ENCODE measurements around the gene CPNE7.
A peak's percentile ranks its signal among the peaks of the same experiment; 100 is the strongest.

The CPNE7 gene

GRCh38 chr16:89561142-89561883 is 14.2 kb upstream of the CPNE7 start:
- no peaks in the 10 kb centered on the region for H3K27me3 ChIP-seq (ENCODE audit: control insufficient read depth, insufficient read depth, low read length)
- peak overlapping the region; percentile 99 for H3K9ac ChIP-seq (ENCODE audit: low read depth, low read length)
- H3K36me3 ChIP-seq (ENCODE audit: control insufficient read depth, insufficient read depth, low read length) = peaks cover 54% of the 10 kb centered on the region
- H3K9me3 ChIP-seq (ENCODE audit: control insufficient read depth, insufficient read depth, low read length) = no peaks in the 10 kb centered on the region
- H3K4me3 ChIP-seq (ENCODE audit: low read depth, low read length) = peak overlapping the region; percentile 94
- peaks cover 35% of the 10 kb centered on the region for H3K4me1 ChIP-seq (ENCODE audit: control insufficient read depth, insufficient read depth, low read length)
- peak overlapping the region; percentile 97 for H3K27ac ChIP-seq (ENCODE audit: low read depth, low read length)

- Histone ChIP-seq H3K36me3 (ENCODE audit: control insufficient read depth, insufficient read depth, low read length) (peaks cover 47% of the 10 kb centered on the region), H3K27me3 (ENCODE audit: control insufficient read depth, insufficient read depth, low read length) (no peaks in the 10 kb centered on the region), H3K4me3 (ENCODE audit: low read depth, low read length) (peak overlapping the region; percentile 94), H3K9ac (ENCODE audit: low read depth, low read length) (peak overlapping the region; percentile 99), H3K4me1 (ENCODE audit: control insufficient read depth, insufficient read depth, low read length) (peaks cover 38% of the 10 kb centered on the region), H3K9me3 (ENCODE audit: control insufficient read depth, insufficient read depth, low read length) (no peaks in the 10 kb centered on the region), H3K27ac (ENCODE audit: low read depth, low read length) (peak overlapping the region; percentile 97)
These were observed 13.5 kb upstream of the CPNE7 start for GRCh38 chr16:89561884-89562599.

GRCh38 chr16:89562939-89563338 is 12.6 kb upstream of the CPNE7 start:
- H3K9ac ChIP-seq (ENCODE audit: low read depth, low read length) = no peak overlapping the region
- peak overlapping the region; percentile 21; the same call in 1 of the 2 replicates for H3K4me3 ChIP-seq (ENCODE audit: low read depth, low read length)
- H3K4me1 ChIP-seq (ENCODE audit: control insufficient read depth, insufficient read depth, low read length) = peaks cover 38% of the 10 kb centered on the region
- H3K27ac ChIP-seq (ENCODE audit: low read depth, low read length) = peak overlapping the region; percentile 76
- no peaks in the 10 kb centered on the region for H3K27me3 ChIP-seq (ENCODE audit: control insufficient read depth, insufficient read depth, low read length)
- H3K36me3 ChIP-seq (ENCODE audit: control insufficient read depth, insufficient read depth, low read length) = peaks cover 41% of the 10 kb centered on the region
- no peaks in the 10 kb centered on the region for H3K9me3 ChIP-seq (ENCODE audit: control insufficient read depth, insufficient read depth, low read length)

DNA sequence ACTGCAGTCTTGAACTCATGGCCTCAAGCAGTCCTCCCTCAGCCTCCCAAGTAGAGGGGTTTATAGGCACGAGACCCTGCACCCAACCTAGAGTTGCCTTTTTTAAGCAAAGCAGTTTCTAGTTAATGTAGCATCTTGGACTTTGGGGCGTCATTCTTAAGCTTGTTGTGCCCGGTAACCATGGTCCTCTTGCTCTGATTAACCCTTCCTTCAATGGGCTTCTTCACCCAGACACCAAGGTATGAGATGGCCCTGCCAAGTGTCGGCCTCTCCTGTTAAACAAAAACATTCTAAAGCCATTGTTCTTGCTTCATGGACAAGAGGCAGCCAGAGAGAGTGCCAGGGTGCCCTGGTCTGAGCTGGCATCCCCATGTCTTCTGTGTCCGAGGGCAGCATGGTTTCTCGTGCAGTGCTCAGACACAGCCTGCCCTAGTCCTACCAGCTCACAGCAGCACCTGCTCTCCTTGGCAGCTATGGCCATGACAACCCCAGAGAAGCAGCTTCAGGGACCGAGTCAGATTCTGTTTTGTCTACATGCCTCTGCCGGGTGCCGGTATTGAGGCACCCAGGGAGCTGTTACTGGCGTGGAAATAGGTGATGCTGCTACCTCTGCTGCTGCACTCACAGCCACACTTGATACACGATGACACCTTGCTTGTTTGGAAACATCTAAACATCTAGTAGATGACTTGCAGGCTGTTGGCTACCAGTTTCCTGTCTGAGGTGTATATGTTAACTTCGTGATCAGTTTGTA is 11.7 kb upstream of the CPNE7 start:
- Histone ChIP-seq H3K27ac (ENCODE audit: low read depth, low read length) (peak overlapping the region; percentile 76), H3K9ac (ENCODE audit: low read depth, low read length) (0 out of 2 replicates have a peak overlapping the region, but pooled peaks have one; percentile 15)

DNA sequence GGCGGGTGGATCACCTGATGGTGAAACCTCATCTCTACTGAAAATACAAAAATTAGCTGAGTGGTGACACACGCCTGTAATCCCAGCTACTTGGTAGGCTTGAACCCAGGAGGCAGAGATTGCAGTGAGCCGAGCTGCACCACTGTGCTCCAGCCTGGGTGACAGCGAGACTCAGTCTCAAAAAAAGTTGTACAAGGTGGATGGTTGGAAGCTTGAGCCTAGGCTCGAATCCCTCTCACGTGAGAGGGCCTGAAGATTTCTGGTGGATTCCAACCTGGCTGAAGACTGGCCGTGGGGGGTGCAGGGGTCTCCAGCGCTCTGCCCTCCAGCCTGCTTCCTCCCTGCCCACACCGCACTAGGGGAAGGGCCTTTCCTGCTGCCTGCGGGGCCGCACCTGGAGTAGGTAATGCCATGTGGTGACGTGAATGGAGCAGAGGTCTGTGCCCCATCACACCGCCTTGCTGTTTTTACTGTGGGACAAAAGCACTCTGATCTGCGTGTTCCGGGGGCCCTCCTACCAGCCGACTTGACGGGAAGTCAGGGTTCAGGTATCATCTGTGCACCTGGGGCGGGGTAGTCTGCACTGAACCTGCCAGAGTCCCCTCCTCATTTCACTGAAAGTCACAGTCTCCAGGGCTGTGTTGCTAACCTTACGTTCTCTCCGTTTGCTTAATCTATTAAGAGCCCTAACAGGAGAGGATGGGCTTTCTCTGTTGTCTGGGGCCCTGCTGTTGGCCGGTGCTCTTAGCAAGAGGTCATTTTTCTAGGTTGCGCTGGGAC is 10.9 kb upstream of the CPNE7 start:
- H3K4me3 ChIP-seq (ENCODE audit: low read depth, low read length) = peak overlapping the region; percentile 25; the same call in 1 of the 2 replicates
- no peaks in the 10 kb centered on the region for H3K27me3 ChIP-seq (ENCODE audit: control insufficient read depth, insufficient read depth, low read length)
- H3K9me3 ChIP-seq (ENCODE audit: control insufficient read depth, insufficient read depth, low read length) = no peaks in the 10 kb centered on the region
- H3K9ac ChIP-seq (ENCODE audit: low read depth, low read length) = peak overlapping the region; percentile 45
- peaks cover 38% of the 10 kb centered on the region for H3K4me1 ChIP-seq (ENCODE audit: control insufficient read depth, insufficient read depth, low read length)
- peak overlapping the region; percentile 81 for H3K27ac ChIP-seq (ENCODE audit: low read depth, low read length)
- peaks cover 38% of the 10 kb centered on the region for H3K36me3 ChIP-seq (ENCODE audit: control insufficient read depth, insufficient read depth, low read length)

More for the DNA sequence above, 11.7 kb upstream of the CPNE7 start:
- no peaks in the 10 kb centered on the region for H3K27me3 ChIP-seq (ENCODE audit: control insufficient read depth, insufficient read depth, low read length)
- peaks cover 38% of the 10 kb centered on the region for H3K36me3 ChIP-seq (ENCODE audit: control insufficient read depth, insufficient read depth, low read length)
- peak overlapping the region; percentile 25; the same call in 1 of the 2 replicates for H3K4me3 ChIP-seq (ENCODE audit: low read depth, low read length)
- H3K9me3 ChIP-seq (ENCODE audit: control insufficient read depth, insufficient read depth, low read length) = no peaks in the 10 kb centered on the region
- H3K4me1 ChIP-seq (ENCODE audit: control insufficient read depth, insufficient read depth, low read length) = peaks cover 38% of the 10 kb centered on the region

DNA sequence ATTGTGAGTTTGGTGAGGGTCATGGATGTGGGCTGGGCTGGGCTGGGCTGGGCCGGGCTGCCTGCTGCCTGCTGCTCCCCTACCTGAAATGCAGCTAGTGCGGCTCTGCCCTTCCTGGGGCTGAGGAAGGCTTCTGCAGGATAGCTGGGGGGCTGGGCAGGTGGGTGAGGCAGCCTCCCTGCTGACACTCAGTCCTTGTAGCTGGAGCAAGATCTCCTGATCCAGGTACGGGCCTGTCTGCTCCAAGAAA is 10.4 kb upstream of the CPNE7 start:
- H3K4me3 ChIP-seq (ENCODE audit: low read depth, low read length) = peak overlapping the region; percentile 55; the same call in 1 of the 2 replicates
- peaks cover 38% of the 10 kb centered on the region for H3K36me3 ChIP-seq (ENCODE audit: control insufficient read depth, insufficient read depth, low read length)
- H3K9me3 ChIP-seq (ENCODE audit: control insufficient read depth, insufficient read depth, low read length) = no peaks in the 10 kb centered on the region
- H3K27ac ChIP-seq (ENCODE audit: low read depth, low read length) = peak overlapping the region; percentile 81
- no peak overlapping the region for H3K9ac ChIP-seq (ENCODE audit: low read depth, low read length)
- peaks cover 38% of the 10 kb centered on the region for H3K4me1 ChIP-seq (ENCODE audit: control insufficient read depth, insufficient read depth, low read length)
- H3K27me3 ChIP-seq (ENCODE audit: control insufficient read depth, insufficient read depth, low read length) = no peaks in the 10 kb centered on the region

- H3K27me3 ChIP-seq (ENCODE audit: control insufficient read depth, insufficient read depth, low read length) = no peaks in the 10 kb centered on the region
- H3K4me1 ChIP-seq (ENCODE audit: control insufficient read depth, insufficient read depth, low read length) = peaks cover 38% of the 10 kb centered on the region
- H3K9me3 ChIP-seq (ENCODE audit: control insufficient read depth, insufficient read depth, low read length) = no peaks in the 10 kb centered on the region
- H3K36me3 ChIP-seq (ENCODE audit: control insufficient read depth, insufficient read depth, low read length) = peaks cover 38% of the 10 kb centered on the region
- H3K4me3 ChIP-seq (ENCODE audit: low read depth, low read length) = peak overlapping the region; percentile 55
- H3K27ac ChIP-seq (ENCODE audit: low read depth, low read length) = peak overlapping the region; percentile 81
- peak overlapping the region; percentile 41; the same call in 1 of the 2 replicates for H3K9ac ChIP-seq (ENCODE audit: low read depth, low read length)
These were observed 9.8 kb upstream of the CPNE7 start for GRCh38 chr16:89565506-89566372.

- Histone ChIP-seq H3K27ac (ENCODE audit: low read depth, low read length) (no peak overlapping the region), H3K4me1 (ENCODE audit: control insufficient read depth, insufficient read depth, low read length) (peaks cover 27% of the 10 kb centered on the region), H3K9me3 (ENCODE audit: control insufficient read depth, insufficient read depth, low read length) (no peaks in the 10 kb centered on the region), H3K9ac (ENCODE audit: low read depth, low read length) (no peak overlapping the region), H3K4me3 (ENCODE audit: low read depth, low read length) (no peak overlapping the region), H3K27me3 (ENCODE audit: control insufficient read depth, insufficient read depth, low read length) (no peaks in the 10 kb centered on the region), H3K36me3 (ENCODE audit: control insufficient read depth, insufficient read depth, low read length) (peaks cover 17% of the 10 kb centered on the region)
These were observed 7.6 kb upstream of the CPNE7 start for GRCh38 chr16:89567656-89568594.

All from HUES48 (cell line).